ENCODE data around the gene KIAA0232. TPM values are rescaled to one million over a fixed set of nuclear protein-coding genes. Genes with fewer than 3 reads are reported as not detected.

KIAA0232 gene
- polyA plus RNA-seq, 1 donor from 2014 or later, result 57.6 TPM

DNA sequence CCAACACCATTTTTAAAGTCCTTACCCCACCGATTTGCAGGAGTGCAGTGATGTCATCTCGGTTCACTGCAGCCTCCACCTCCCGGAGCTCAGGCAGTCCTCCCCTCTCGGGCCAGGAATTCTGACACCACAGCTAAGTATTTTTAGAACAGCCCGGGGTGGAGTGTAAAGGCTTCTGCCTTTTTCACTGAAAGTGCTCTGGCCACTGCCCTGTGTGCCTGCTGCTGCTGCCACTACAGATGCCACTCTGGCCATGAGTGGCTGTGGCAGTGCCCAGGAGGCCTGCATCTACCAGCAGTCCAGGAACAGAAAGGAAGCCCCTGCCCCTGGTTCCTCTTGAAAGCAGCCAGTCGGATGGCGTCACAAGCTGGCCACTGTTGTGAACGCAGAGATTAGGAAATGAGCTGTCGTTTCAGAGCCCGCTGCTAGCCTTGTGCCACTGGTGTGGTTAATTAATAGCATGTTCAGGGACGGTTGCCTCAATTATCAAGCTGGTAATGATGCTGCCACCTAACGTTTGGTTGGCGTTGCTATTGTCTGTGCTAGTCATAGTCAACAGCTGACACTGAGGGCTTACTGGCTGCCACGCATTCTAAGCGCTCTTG lies 103.5 kb downstream of the KIAA0232 start:
- no peak overlapping the region for H2AFZ ChIP-seq (ENCODE audit: low read depth, low read length)
- H3K4me2 ChIP-seq (ENCODE audit: low read length), result no peak overlapping the region
- H4K20me1 ChIP-seq (ENCODE audit: insufficient read depth), result no peaks in the 10 kb centered on the region

DNA sequence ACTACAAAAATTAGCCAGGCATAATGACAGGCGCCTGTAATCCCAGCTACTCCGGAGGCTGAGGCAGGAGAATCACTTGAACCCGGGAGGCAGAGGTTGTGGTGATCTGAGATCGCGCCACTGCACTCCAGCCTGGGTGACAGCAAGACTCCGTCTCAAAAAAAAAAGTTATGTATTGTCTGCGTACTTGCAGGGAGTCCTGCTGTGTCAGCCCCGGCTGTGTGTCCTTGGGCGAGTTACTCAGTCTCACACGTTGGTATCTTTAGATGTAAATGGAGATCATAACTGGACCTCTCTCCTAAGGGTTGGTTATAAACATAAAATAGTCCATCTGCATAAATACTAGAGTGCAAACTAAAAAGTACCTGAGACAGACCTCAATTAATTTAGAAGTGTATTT lies 104.4 kb downstream of the KIAA0232 start:
- no peak overlapping the region for H3K9ac ChIP-seq (ENCODE audit: low read length)
- TF ChIP-seq EP300 (conservative IDR thresholded peaks at IDR 0.05; ENCODE audit: poor library complexity, severe bottlenecking) (no peak), TAF1 (IDR thresholded peaks at IDR 0.05; ENCODE audit: low read depth) (no peak)
- H4K20me1 ChIP-seq (ENCODE audit: insufficient read depth), result no peaks in the 10 kb centered on the region
- H3K27ac ChIP-seq (ENCODE audit: low read length), result no peak overlapping the region
- H3F3A ChIP-seq (ENCODE audit: insufficient read depth, low read length, poor library complexity, severe bottlenecking), result no peaks in the 10 kb centered on the region
- no peak overlapping the region for H3K4me3 ChIP-seq (ENCODE audit: low read length)
- H3K4me2 ChIP-seq (ENCODE audit: low read length), result no peak overlapping the region
- no peak overlapping the region for H2AFZ ChIP-seq (ENCODE audit: low read depth, low read length)
- no peaks in the 10 kb centered on the region for H3K27me3 ChIP-seq (ENCODE audit: insufficient read depth, low read depth, low read length)
- H3K9me2 ChIP-seq (ENCODE audit: insufficient read depth, low read length), result no peaks in the 10 kb centered on the region
- no peaks in the 10 kb centered on the region for H3K9me3 ChIP-seq (ENCODE audit: low read length)
- H3K36me3 ChIP-seq (ENCODE audit: insufficient read depth, low read length), result peaks cover 5% of the 10 kb centered on the region
- no peaks in the 10 kb centered on the region for H3K79me2 ChIP-seq (replicated peaks; ENCODE audit: insufficient read depth, low read length)

More for the DNA sequence above, 103.5 kb downstream of the KIAA0232 start:
- H3K9ac ChIP-seq (ENCODE audit: low read length), result no peak overlapping the region
- no peaks in the 10 kb centered on the region for H3F3A ChIP-seq (ENCODE audit: insufficient read depth, low read length, poor library complexity, severe bottlenecking)
- peaks cover 5% of the 10 kb centered on the region for H3K36me3 ChIP-seq (ENCODE audit: insufficient read depth, low read length)
- H3K9me2 ChIP-seq (ENCODE audit: insufficient read depth, low read length), result no peaks in the 10 kb centered on the region
- no peaks in the 10 kb centered on the region for H3K79me2 ChIP-seq (replicated peaks; ENCODE audit: insufficient read depth, low read length)
- no peak for TF ChIP-seq RAD21 (conservative IDR thresholded peaks at IDR 0.05)
- no peak for TF ChIP-seq SMC3 (conservative IDR thresholded peaks at IDR 0.05; ENCODE audit: poor library complexity)
- TF ChIP-seq, protein P1, sequence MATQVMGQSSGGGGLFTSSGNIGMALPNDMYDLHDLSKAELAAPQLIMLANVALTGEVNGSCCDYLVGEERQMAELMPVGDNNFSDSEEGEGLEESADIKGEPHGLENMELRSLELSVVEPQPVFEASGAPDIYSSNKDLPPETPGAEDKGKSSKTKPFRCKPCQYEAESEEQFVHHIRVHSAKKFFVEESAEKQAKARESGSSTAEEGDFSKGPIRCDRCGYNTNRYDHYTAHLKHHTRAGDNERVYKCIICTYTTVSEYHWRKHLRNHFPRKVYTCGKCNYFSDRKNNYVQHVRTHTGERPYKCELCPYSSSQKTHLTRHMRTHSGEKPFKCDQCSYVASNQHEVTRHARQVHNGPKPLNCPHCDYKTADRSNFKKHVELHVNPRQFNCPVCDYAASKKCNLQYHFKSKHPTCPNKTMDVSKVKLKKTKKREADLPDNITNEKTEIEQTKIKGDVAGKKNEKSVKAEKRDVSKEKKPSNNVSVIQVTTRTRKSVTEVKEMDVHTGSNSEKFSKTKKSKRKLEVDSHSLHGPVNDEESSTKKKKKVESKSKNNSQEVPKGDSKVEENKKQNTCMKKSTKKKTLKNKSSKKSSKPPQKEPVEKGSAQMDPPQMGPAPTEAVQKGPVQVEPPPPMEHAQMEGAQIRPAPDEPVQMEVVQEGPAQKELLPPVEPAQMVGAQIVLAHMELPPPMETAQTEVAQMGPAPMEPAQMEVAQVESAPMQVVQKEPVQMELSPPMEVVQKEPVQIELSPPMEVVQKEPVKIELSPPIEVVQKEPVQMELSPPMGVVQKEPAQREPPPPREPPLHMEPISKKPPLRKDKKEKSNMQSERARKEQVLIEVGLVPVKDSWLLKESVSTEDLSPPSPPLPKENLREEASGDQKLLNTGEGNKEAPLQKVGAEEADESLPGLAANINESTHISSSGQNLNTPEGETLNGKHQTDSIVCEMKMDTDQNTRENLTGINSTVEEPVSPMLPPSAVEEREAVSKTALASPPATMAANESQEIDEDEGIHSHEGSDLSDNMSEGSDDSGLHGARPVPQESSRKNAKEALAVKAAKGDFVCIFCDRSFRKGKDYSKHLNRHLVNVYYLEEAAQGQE (IDR thresholded peaks at IDR 0.05; ENCODE audit: borderline replicate concordance), result no peak
- no peak for TF ChIP-seq MXI1 (conservative IDR thresholded peaks at IDR 0.05; ENCODE audit: poor library complexity, severe bottlenecking)
- no peak for TF ChIP-seq TAF1 (IDR thresholded peaks at IDR 0.05; ENCODE audit: low read depth)
- TF ChIP-seq POLR2AphosphoS5 (IDR thresholded peaks at IDR 0.05), result no peak
- TF ChIP-seq, protein P2, sequence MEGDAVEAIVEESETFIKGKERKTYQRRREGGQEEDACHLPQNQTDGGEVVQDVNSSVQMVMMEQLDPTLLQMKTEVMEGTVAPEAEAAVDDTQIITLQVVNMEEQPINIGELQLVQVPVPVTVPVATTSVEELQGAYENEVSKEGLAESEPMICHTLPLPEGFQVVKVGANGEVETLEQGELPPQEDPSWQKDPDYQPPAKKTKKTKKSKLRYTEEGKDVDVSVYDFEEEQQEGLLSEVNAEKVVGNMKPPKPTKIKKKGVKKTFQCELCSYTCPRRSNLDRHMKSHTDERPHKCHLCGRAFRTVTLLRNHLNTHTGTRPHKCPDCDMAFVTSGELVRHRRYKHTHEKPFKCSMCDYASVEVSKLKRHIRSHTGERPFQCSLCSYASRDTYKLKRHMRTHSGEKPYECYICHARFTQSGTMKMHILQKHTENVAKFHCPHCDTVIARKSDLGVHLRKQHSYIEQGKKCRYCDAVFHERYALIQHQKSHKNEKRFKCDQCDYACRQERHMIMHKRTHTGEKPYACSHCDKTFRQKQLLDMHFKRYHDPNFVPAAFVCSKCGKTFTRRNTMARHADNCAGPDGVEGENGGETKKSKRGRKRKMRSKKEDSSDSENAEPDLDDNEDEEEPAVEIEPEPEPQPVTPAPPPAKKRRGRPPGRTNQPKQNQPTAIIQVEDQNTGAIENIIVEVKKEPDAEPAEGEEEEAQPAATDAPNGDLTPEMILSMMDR (IDR thresholded peaks at IDR 0.05; ENCODE audit: poor library complexity, severe bottlenecking), result no peak
- TF ChIP-seq EP300 (conservative IDR thresholded peaks at IDR 0.05; ENCODE audit: poor library complexity, severe bottlenecking), result no peak
- no peak for TF ChIP-seq EZH2 (IDR thresholded peaks at IDR 0.05; ENCODE audit: borderline replicate concordance, insufficient read depth, low read length, poor library complexity, severe bottlenecking)
- H3K4me3 ChIP-seq (ENCODE audit: low read length), result no peak overlapping the region
- H3K9me3 ChIP-seq (ENCODE audit: low read length), result no peaks in the 10 kb centered on the region
- H3K27me3 ChIP-seq (ENCODE audit: insufficient read depth, low read depth, low read length), result no peaks in the 10 kb centered on the region
- no peak overlapping the region for H3K27ac ChIP-seq (ENCODE audit: low read length)

Data from neural cell (in vitro differentiated cells).